SK-N-MC (cell line): Measurements from ENCODE around the gene TSTD2.

Source experiments
- EZH2 ChIP-seq: fragments of 200-600 bp; sonication (generic); IDR thresholded peaks from one replicate; pipeline ENCODE4 v1.6.1; 2017; ENCODE audit warnings: antibody characterized with exemption
- POLR2AphosphoS5 ChIP-seq: IDR thresholded peaks from 2 replicates; pipeline ENCODE4 v1.6.1; 2012; ENCODE audit warnings: mild to moderate bottlenecking, low read depth, low read length, borderline replicate concordance

GRCh38 chr9:97570899-97571298 lies 62.3 kb downstream of the TSTD2 start:
- TF ChIP-seq POLR2AphosphoS5 (no peak), EZH2 (no peak)
